Mammary epithelial cell (primary cell): ENCODE results near the gene PFAS.

Experiments used
- CTCF ChIP-seq, 2 donors: IDR thresholded peaks in 1 of 2; conservative IDR thresholded peaks in 1 of 2; 2 replicates each; pipeline ENCODE4 v1.5.1; 2011 to 2012; ENCODE audit warnings: inconsistent platforms in 2 of 2, low read length in 2 of 2, mild to moderate bottlenecking in 2 of 2, control low read depth in 1 of 2, low read depth in 1 of 2; ENCODE audit not compliant: insufficient read depth in 1 of 2; ENCODE audit errors: extremely low read depth in 1 of 2
- EZH2 ChIP-seq: IDR thresholded peaks from 2 replicates; pipeline ENCODE4 v1.6.1; 2012; ENCODE audit warnings: low read length, inconsistent platforms, borderline replicate concordance

- TF ChIP-seq CTCF (conservative IDR thresholded peaks at IDR 0.05 in 1 of 2, IDR thresholded peaks at IDR 0.05 in 1 of 2; ENCODE audit: extremely low read depth in 1 of 2, insufficient read depth in 1 of 2, low read depth in 1 of 2, low read length in 2 of 2) = no peak
- TF ChIP-seq EZH2 = no peak
Measured at GRCh38 chr17:8314797-8315763, 66.0 kb downstream of the PFAS start.
